ENCODE measurements around the gene ZIC4. TPM values are rescaled to one million over a fixed set of nuclear protein-coding genes. Genes with fewer than 3 reads are reported as not detected.

The ZIC4 gene
- total RNA-seq, 1 donor, result not detected

DNA sequence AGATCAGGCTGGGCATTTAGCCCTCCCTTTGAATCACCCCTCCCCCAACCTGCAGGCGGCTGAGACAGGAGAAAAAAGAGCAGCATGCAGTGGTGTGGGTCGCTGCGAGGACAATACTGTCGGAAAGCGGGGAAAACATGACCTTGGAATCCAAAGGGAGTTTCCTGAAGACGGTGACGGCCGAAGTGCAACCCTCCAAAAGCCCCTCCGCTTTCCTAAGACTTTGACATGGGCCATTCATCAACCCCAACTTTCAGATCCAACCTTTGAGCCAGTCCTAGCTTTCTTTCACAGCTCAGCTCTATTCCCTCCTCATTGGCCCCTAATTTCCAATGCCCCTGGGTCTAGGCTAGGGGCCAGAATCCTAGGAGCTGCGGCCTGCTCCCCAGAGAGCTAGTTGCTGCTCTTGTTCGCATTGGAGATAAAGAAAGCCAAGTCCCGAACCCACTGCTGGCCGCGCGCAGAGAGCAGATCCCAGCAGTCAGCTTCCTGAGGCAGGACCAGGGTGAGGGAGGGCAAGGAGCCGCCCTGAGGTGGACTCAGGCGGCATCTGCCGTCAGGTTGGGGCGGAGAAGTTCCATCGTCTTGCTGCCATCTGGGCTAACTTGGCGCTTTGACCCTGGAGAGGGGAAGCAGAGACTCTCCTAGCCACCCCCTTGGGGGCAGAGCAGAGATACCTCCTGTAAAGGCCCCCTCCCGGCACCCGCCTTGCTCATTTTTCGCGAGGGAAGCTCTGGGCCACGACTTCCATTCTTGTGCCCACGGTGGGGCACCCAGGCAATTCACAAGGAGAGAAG, 914 bp downstream of the ZIC4 start:
- TF ChIP-seq, protein P1, sequence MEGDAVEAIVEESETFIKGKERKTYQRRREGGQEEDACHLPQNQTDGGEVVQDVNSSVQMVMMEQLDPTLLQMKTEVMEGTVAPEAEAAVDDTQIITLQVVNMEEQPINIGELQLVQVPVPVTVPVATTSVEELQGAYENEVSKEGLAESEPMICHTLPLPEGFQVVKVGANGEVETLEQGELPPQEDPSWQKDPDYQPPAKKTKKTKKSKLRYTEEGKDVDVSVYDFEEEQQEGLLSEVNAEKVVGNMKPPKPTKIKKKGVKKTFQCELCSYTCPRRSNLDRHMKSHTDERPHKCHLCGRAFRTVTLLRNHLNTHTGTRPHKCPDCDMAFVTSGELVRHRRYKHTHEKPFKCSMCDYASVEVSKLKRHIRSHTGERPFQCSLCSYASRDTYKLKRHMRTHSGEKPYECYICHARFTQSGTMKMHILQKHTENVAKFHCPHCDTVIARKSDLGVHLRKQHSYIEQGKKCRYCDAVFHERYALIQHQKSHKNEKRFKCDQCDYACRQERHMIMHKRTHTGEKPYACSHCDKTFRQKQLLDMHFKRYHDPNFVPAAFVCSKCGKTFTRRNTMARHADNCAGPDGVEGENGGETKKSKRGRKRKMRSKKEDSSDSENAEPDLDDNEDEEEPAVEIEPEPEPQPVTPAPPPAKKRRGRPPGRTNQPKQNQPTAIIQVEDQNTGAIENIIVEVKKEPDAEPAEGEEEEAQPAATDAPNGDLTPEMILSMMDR (IDR thresholded peaks at IDR 0.05; ENCODE audit: insufficient read depth, low read depth, low read length), result no peak
- H3K4me3 ChIP-seq (ENCODE audit: low read depth, low read length), result no peak overlapping the region
- DNase-seq (ENCODE audit: low read depth), result no peak

DNA sequence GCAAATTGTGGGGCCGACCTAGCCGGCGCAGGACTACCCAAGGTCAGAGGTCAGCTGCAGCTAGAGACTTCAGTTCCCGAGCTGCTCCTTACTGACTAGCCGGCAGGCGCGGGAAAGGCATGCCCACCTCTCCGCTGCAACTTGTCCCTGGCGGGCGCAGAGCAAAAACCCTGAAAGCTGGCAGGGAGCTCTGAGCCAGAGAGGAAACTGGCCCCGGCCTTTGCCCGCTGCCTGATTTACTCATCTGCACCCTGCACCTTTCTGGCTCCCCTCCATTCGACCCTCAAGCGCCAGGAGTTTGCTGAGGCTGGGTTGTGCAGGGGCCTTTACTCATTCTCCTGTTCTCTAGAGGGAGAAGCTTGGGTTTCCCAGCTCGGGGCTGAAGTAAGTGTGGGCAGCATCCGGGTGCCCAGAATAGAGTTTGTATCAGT, 1.5 kb downstream of the ZIC4 start:
- DNase-seq (ENCODE audit: low read depth), result no peak
- H3K4me3 ChIP-seq (ENCODE audit: low read depth, low read length), result no peak overlapping the region
- TF ChIP-seq, protein P1 (IDR thresholded peaks at IDR 0.05; ENCODE audit: insufficient read depth, low read depth, low read length), result no peak

GRCh38 chr3:147404000-147404799, 2.1 kb downstream of the ZIC4 start:
- no peak for DNase-seq (ENCODE audit: low read depth)
- no peak overlapping the region for H3K4me3 ChIP-seq (ENCODE audit: low read depth, low read length)
- TF ChIP-seq, protein P1 (IDR thresholded peaks at IDR 0.05; ENCODE audit: insufficient read depth, low read depth, low read length), result no peak

GRCh38 chr3:147403511-147403910, 2.8 kb downstream of the ZIC4 start:
- H3K4me3 ChIP-seq (ENCODE audit: low read depth, low read length), result no peak overlapping the region
- DNase-seq (ENCODE audit: low read depth), result no peak
- TF ChIP-seq, protein P1 (IDR thresholded peaks at IDR 0.05; ENCODE audit: insufficient read depth, low read depth, low read length), result no peak

DNA sequence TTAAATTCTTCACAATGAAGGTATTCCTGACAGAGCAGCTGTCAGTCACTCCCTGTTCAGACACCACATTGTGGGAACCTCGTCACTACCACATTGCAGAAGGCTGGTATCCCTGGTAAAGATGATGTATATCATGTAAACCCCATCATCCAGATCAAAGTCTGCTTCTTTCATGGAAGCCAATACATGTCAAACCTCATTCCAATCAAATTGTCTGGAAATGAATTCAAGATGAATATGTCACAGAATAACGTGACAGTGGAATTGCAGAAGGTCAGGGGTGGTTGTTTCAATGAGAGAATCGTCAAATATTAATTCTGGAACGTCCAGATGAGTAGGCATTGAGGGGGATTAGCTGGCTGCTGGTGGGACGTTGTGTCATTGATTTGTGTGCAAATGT, 4.2 kb downstream of the ZIC4 start:
- TF ChIP-seq, protein P1 (IDR thresholded peaks at IDR 0.05; ENCODE audit: insufficient read depth, low read depth, low read length), result no peak
- no peak for DNase-seq (ENCODE audit: low read depth)
- H3K4me3 ChIP-seq (ENCODE audit: low read depth, low read length), result no peak overlapping the region

- TF ChIP-seq, protein P1 (IDR thresholded peaks at IDR 0.05; ENCODE audit: insufficient read depth, low read depth, low read length), result no peak
- no peak overlapping the region for H3K4me3 ChIP-seq (ENCODE audit: low read depth, low read length)
- DNase-seq (ENCODE audit: low read depth), result no peak
These were observed 4.9 kb downstream of the ZIC4 start for GRCh38 chr3:147401421-147401820.
